Measurements from ENCODE around the gene TRANK1.

TRANK1 gene

DNA sequence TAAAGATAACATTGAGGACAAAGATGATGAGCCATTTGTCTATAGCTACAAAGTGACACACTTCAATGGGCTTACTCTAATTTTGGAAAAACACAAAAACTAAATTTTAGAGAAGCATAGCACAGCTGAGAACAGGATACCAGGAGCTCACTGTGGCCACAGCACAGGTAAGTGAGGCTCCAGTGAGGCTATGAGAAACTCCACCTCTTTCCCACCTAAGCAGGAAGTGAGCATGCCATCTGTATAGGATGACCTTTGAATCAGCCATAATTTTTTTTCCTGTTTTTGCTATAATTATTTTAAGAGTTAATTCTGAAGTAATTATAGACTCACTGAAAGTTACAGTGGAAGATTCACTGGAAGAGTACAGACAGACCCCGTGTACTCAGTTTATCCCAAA, 98.4 kb downstream of the TRANK1 start:
- no peak for DNase-seq (ENCODE audit: low read depth in 2 of 2)

DNA sequence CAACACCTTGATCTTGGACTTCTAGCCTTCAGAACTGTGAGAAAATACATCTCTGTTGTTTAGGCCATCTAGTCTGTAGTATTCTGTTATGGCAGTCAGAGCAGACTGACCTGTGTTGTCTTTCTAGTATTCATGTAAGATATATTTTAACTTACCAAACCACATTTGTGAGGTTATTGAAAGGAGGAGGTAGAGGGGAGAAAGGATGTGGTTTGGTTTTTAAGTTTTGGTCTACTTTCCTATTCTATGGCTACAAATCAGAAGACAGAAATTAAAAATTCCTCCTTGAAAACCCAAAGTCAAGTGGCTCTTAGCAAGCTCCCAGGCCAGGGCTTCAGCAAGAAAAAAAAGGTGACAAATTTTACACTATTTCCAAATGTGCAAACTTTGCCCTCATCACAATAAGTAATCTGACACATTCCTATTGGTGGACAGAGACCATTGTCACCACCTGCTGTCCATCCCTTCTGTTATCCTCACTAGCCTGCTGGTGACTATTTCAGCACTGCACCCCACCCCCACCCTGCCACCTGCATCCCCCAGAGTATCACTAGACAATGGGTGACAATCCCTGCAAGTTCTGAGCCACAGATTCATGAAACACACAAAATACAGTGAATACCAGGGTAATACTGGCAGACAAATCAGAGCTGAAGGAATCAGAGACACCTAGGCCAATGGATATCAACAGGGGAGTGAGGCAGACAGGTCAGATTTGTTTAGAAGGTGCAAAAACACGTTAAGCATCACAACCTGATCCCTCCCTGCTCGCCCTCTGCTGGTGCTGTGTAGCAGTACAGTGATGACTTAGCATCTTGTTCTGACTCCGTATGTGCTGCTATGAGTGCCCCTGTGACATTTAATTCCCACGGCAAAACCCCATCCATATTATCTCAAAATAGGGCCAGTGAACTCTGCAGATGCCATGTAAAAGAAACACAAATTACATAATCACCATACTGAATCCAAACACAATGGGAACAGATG, 101.5 kb downstream of the TRANK1 start:
- DNase-seq (ENCODE audit: low read depth in 2 of 2): no peak

DNA sequence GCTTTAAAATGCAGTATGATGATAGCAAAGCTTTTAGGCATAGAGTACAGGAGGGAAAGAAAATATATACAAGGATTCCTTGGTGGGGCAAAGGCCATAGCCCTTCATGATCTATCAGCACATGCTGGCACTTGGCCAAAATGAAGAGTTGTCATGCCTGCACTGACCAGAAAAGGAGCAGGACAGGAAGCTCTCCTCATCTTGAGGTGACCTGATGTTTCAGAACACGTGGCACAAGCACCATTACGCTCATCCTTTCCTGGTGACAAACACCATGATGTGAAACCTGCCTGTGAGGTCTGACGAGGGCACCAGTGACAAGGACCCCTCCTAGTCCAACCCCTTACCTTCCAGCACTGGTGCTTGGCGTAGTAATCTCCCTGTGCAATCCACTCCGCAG, 102.6 kb downstream of the TRANK1 start:
- DNase-seq (ENCODE audit: low read depth in 2 of 2): no peak

DNA sequence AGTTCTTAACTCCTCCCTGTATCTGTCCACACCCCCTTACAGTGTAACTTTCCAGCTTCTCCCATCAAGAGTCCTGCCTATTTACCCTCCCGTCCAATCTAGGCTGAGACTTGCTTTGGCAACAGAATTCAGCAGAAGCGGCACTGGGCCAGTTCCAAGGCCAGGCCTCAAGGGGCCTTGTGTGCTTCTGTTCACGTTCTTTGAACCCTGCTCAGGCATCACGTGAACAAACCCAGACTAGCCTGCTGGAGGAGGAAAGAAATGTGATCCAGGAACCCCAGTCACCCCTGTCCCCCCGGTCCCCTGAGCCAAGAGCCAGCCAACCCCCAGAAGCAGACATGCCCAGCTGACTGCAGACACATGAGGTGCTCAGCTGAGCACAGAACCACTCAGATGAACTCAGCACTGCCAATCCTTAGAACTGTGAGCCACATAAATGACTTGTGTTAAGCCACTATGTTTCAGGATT, 104.4 kb downstream of the TRANK1 start:
- peak in 1 of 2 experiments; percentile 6 for DNase-seq (ENCODE audit: low read depth in 2 of 2)

DNA sequence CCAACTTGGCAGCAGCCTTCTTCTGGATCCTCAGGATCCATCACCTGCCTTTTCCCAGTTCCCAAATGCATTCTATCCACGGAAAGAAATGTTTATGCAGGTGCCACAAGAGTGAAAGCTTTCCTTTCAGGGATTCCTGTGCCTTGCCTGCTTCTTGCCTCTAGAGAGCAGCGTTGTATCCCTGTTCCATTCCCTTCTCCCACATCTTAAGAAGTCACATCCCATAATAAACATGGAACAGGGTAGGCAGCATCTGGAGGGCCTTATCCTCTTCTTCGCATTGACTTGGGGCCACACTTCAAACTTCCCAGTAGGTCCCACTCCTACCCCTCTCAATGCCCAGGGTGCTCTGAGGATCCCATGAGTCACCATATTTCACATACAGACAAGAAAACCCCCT, 107.8 kb downstream of the TRANK1 start:
- no peak for DNase-seq (ENCODE audit: low read depth in 2 of 2)

DNA sequence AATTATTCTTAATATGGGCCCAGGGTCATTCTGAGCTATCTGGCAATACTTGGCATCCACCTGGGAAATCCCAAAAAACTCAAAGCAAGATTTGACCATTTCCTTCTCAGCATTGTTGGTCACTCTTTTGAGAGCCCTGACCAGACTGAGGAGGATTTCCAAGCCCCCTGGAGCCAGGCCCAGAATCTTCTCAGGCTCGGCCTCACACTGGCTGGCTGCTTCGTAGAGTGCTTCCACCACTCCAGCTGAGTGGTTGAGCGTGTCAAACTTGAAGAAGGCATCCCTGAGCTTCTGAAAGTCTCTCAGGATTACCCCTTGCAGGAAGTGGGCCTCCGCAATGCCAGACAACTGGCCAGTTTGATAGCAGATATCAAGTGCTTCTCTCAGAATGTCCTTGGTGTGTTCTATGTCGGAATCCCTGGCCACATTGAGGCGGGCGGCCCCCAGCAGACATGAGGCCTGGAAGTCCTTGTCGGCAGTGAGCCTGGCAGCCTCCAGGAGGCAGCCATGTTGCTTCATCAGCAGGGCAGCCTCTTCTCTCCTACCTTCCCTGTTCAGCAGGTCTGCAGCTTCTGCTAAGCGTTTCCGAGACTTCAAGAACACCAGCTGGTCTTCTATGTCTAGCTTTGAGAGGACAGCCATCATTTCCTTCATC, 111.6 kb downstream of the TRANK1 start:
- no peak for DNase-seq (ENCODE audit: low read depth in 2 of 2)

DNA sequence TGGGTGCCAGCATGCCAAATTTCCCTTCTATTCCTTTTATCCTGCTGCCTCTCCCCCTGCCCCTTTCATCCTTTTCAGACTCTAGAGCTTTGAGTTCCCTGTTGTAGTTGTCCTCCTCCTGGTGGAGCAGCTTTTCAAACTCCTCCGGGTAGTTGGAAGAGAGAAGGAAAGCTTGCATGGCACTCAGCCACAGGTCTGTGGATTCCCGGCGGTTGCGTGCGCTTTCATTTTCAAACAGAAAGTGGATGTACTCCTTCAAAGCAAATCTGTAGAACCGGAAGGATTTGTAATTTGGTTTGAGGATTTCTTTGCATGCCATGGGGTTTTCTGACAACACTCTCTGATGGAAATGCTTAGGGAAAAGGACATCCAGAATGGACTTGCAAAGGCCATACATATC, 112.4 kb downstream of the TRANK1 start:
- DNase-seq (ENCODE audit: low read depth in 2 of 2): no peak

DNA sequence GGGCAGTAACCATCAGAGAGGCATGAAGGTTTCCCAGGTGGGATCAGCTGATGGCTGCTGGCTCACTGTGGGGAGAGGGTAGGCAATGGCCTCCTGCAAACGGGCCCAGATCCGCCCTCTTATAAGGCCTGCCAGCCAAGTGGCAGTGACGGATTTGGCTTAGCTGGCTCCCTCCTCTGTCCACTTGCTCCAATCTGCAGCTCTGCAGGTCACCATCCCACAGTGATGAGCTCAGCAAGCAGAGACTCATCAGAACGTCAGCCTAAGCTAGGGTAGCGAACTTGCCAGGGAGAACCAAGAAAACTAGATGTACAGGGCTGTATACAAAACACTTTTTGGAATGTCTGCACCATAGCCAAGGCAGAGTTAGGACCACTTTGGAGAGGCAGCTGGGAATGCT, 117.7 kb downstream of the TRANK1 start:
- DNase-seq (ENCODE audit: low read depth in 2 of 2): no peak

DNA sequence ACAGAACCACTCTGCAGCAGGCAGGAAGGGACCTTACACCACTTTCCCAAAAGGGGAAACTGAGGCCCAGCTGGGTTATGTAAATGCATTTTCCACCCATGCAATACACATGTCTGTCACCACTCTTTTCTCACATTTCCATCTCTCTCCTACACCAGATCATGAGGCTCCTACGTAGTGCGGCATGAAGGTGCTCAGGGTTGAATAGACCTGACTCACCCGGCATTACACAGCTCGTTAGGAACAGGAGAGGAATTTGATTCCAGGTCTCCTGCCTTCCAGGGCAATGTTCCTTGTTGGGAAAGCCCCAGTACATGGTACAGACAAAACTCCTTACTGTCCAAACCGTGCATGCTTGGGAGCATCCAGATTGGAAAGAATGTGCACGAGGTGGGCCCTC, 118.6 kb downstream of the TRANK1 start:
- no peak for DNase-seq (ENCODE audit: low read depth in 2 of 2)

DNA sequence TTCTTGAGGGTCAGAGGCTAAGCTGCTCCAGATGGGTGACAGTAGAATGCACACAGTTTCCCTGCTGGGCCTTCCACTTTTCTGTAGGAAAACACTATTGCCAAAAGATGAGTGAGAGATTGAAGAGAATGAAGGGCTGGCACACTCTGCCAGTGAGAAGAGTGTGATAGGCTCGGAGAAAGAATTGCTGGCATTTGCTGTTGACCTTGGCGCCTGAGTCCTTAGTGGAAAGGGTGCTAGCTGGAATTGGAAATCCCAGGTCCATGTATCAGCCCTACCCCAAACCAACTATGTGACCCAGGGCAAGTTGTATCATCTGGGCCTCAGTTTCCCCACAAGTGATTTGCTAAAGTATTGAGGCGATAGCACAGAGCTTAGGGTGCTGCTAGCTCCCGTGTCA, 120.4 kb downstream of the TRANK1 start:
- DNase-seq (ENCODE audit: low read depth in 2 of 2): no peak

DNA sequence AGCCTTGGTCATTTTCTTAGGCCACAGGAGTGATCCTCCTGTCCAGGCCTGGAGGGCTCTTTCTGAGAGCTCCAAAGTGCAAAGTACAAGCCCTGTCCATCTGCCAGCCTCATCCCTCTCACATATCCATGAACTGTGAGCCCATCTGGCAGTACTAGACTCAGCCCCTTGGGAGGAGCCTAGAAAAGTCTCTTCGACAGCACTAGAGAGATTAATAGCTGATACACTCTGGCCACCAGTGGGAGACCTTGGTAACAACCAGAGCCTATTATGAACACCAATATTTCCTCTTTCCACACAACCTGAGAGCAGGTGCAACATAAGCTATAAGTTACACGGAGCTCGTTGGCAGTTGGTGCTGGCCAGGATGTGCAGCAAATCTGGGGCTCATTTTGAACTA, 121.0 kb downstream of the TRANK1 start:
- no peak for DNase-seq (ENCODE audit: low read depth in 2 of 2)

DNA sequence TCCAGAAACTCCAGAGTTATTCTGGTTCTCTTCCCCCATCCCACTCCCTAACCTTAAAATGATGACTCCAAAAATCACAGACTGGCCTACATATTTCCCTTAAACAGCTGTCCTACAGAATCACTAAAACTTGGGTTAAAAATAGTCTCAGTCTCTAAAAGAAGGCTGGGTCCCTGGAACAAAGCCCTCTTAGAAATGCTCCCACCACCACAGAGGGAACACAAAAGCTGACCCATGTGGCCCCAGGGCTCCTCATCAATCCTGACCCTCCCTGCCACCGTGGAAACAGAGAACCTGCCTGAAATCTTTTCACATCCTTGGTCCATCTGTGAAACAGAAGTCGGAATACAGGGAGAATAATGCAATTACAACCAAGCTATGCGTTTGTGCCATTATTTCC, 124.8 kb downstream of the TRANK1 start:
- no peak for DNase-seq (ENCODE audit: low read depth in 2 of 2)

DNA sequence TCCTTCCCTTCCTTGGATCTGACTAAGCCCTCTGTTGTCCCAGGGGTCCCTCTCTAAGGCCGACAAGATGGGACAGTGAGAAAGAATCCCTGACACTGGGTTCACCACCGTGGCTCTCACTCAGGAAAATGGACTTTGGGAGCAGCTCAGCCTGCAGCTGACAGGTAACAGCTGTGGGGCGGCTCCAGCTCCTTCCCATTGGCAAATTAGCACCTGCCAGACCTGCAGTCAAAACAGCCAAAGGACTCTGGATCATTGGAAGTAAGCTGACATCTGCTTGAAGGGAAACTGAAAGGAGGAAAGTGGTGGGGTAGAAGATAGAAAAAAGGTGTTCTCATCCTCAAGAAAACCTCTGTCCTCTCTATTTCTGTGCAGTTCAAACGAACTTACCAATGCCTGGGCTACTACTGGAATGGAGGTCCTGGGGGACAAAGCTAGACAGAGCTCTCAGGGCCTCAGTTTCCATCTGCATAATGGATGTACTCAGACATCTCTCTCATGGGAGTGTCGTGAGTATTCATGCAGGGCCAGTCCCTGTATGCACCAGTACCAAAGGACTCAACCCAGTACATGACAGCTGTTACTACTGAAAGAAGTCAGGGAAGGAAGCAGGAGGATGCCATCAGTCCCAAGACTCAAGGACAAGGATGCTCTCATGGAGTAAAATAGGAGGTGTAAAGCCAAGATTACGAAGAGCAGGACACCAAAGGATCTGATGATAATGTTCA, 126.9 kb downstream of the TRANK1 start:
- no peak for DNase-seq (ENCODE audit: low read depth in 2 of 2)

DNA sequence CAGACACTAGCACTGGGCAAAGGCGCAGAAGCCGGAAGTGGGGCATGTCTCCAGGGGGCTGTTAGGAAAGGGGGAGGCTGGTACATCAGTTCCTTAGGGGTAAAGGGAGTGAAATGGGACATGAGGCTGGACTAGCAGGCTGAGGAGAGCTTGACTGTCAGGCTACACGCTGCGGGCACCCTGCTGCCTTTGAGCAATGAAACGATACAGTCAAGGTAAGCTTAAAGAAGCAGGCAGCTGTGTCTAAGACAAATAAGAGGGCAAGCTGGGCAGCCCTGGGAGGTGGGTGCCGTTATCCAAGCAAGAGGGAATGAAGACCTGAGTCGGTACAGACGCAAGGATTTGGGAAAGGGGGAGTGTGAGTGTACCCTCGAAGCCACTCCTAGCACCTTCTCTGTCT, 129.5 kb downstream of the TRANK1 start:
- DNase-seq (ENCODE audit: low read depth in 2 of 2): no peak

DNA sequence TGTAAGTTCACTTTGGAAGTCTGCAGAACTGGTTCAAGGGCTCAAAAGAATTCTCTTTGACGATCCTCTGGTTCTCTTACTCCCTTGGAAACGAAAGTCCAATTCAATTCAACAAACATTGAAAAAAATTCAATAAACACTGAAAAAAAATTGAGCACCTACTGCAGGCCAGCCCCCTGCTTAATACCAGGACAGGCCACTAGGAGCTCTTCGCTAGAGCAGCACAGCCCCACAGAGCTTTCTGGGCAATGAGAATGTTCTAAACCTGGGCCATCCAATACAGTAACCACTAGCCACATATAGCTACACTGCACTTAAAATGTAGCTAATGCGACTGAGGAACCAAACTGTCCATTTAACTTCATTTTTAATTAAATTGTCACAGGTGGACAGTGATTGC, 130.1 kb downstream of the TRANK1 start:
- DNase-seq (ENCODE audit: low read depth in 2 of 2): no peak

DNA sequence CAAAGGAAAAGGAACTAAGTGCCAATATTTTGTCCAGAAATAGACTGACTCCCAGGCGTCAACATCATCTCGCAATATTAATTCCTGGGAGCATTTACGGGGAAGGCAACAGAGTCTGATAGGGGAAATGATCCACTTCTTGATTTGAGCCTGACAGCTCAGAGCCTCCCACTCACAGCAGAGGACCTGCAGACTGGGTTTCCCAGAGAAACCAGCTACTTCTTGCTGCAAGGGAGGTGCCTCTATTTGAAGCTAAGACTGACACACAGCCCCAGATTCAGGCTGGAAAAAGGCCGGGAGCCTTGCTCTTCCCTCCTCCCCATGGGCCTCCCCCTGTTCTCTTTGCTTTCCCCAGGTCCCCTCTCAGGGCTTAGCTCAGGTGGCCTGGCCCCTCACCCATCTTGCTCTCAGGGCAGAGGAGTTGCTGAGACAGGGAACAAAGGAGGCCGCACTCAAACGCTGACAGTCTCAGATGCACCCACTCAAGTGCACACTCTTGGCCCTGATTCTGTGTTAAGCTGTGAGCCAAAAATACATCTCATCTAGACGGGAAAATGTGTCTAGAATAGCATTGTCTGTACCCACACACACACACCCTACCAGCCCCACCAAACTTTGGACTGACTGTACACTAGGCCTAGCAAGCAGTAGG, 130.7 kb downstream of the TRANK1 start:
- no peak for DNase-seq (ENCODE audit: low read depth in 2 of 2)

DNA sequence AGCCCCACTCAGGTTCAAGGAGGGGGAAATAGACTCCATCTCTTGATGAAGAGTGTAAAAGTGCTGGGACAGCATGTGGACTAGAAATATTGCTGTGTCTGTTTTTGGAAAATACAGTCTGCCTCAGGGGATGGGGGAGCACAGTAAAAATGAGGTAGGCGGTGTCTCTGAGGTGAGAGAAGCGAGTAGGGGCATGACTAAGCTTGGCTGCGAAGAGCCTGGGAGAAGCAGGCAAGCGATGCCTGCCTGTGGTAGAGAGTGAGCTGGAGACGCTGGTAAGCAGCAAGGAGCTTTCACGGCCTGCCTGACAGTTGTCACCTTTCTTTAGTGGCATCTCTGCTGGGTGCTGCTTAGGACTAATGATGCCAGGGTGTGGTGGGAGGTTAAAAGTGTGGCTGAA, 131.5 kb downstream of the TRANK1 start:
- DNase-seq (ENCODE audit: low read depth in 2 of 2): no peak

DNA sequence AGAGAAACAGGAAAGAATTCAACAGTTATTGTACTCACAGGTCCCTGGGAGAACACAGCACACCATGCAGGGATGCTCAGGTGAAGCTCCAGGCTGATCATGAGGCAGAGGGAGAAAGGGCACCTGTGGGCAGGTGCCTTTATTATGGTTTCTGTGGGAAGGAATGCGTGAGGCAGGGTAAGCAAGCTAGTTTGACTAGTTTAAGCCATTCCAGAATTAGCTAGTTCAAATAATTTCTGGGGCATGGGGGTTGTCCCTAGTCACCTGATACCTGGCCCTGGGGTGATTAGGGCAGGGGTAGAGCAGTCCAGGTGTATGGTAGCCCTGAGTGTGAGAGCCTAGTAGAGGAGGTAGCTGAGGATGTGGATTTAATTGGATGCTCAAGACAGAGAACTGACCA, 132.6 kb downstream of the TRANK1 start:
- DNase-seq (ENCODE audit: low read depth in 2 of 2): no peak

DNA sequence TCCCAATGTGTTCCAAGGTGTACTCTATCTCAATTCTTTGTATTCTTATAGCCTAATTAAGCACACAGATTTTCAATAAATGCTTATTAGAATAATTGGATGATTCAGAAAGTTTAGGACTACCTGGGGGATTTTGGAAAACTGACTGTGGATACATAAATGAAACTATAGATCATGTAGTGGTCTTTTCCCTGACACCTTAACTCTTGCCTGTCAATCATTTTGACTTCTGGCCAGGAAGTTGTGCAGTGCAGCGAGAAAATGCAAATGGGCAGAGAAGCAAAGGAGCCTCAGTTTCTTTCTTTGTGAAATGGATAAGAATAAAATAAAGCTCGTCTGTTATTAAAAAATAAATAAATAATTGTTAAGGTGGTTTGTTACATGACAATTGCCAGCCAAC, 133.1 kb downstream of the TRANK1 start:
- DNase-seq (ENCODE audit: low read depth in 2 of 2): no peak

DNA sequence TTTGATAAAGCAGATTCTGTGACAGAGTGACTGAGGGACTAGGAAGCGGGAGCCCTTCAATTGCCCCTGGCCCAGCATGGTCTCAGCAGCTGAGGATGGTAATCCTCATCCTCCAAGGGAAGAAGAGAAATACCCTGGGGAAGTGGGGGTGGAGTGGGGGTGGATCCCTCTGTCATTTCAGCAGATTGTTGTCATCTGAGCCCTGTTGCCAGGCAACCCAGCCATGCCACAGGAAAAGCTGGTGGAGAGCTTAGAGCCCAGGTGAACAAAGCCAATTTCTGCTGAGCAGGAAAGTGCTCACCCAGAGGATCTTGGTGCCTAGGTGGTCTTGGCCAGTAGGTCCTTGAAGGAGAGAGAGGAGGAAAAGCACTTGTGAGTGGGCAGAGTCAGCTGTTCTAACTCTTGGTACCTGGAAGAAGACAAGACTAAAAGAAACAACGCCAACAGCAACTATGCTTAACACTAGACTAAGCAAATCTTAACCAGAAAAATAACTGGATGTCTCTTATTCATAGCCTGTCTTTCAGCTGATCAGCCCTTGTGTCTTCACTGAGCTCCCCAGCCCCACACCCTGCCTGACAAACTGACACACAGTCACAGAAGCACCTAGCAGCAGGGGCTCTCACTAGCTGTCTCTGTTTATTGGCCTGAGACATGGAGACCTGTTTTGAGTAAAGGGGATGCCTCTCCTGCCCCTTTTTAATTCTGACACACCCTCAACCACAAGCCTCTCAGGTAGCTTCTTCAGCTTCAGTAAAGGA, 140.4 kb downstream of the TRANK1 start:
- DNase-seq (ENCODE audit: low read depth in 2 of 2): no peak

Measured in fibroblast of skin of left quadriceps (primary cell).